IMR-90 (cell line): ENCODE results near the gene HDAC5. TPM values are rescaled to one million over a fixed set of nuclear protein-coding genes. Genes with fewer than 3 reads are reported as not detected.

Source experiments
- ATAC-seq: fragments of 200-7000 bp; cut with Tn5 transposase; 2 replicates; pipeline ENCODE4 v1.9.1; 2020; ENCODE audit warnings: low read depth, mild to moderate bottlenecking, moderate library complexity
- BruUV-seq: library from RNA; stranded (reverse); fragments of 400-500 nt; replicated peaks from 2 replicates; lab custom pipeline; 2021; lab: Mats Ljungman, UMichigan
- CTCF ChIA-PET: fragments of 300-600 bp; formaldehyde crosslinking; extraction: SDS; loops from one replicate; lab custom pipeline; 2021; ENCODE audit warnings: antibody characterized with exemption; lab: Yijun Ruan, JAX
- POLR2A ChIA-PET: fragments of 300-600 bp; sonication (Branson Sonifier 250); formaldehyde crosslinking; loops from one replicate; lab custom pipeline; 2022; ENCODE audit warnings: antibody characterized with exemption; ENCODE audit not compliant: unreplicated experiment; lab: Charles Lee
- DNase-seq: peaks from one replicate; pipeline ENCODE4 v3.0.0; 2013
- H2AFZ ChIP-seq: replicated peaks from 2 replicates; pipeline ENCODE3; 2013; ENCODE audit warnings: low read length, mild to moderate bottlenecking; ENCODE audit not compliant: poor library complexity
- H2AK5ac ChIP-seq: 2 replicates; pipeline ENCODE4 v1.6.1; 2013; ENCODE audit warnings: low read depth, low read length, inconsistent platforms
- H2AK9ac ChIP-seq: replicated peaks from 2 replicates; pipeline ENCODE3; 2013; ENCODE audit warnings: mild to moderate bottlenecking, low read depth, low read length, moderate library complexity; ENCODE audit not compliant: poor library complexity
- H2BK120ac ChIP-seq: 2 replicates; pipeline ENCODE4 v1.6.1; 2013; ENCODE audit warnings: low read depth, low read length, inconsistent platforms
- H2BK15ac ChIP-seq: 3 replicates; pipeline ENCODE4 v1.6.1; 2013; ENCODE audit warnings: low read depth, low read length, inconsistent platforms
- H2BK20ac ChIP-seq: 2 replicates; pipeline ENCODE4 v1.6.1; 2013; ENCODE audit warnings: low read depth, mild to moderate bottlenecking, inconsistent platforms, low read length, moderate library complexity
- H2BK5ac ChIP-seq: 2 replicates; pipeline ENCODE4 v1.6.1; 2013; ENCODE audit warnings: mild to moderate bottlenecking, low read depth, low read length, inconsistent platforms; ENCODE audit not compliant: poor library complexity, severe bottlenecking
- H3K14ac ChIP-seq: replicated peaks from 2 replicates; pipeline ENCODE4 v1.6.1; 2013; ENCODE audit warnings: low read depth, low read length, inconsistent platforms
- H3K18ac ChIP-seq: 2 replicates; pipeline ENCODE4 v1.6.1; 2013; ENCODE audit warnings: low read depth, low read length, control low read depth
- H3K23ac ChIP-seq: 2 replicates; pipeline ENCODE4 v1.6.1; 2013; ENCODE audit warnings: low read depth, low read length, inconsistent platforms
- H3K27ac ChIP-seq: 2 replicates; pipeline ENCODE4 v1.5.1; 2013; ENCODE audit warnings: mild to moderate bottlenecking, control low read depth, low read length; ENCODE audit not compliant: insufficient read depth
- H3K27me3 ChIP-seq: 2 replicates; pipeline ENCODE4 v1.6.1; 2013; ENCODE audit warnings: low read length; ENCODE audit not compliant: control insufficient read depth, insufficient read depth
- H3K36me3 ChIP-seq: 2 replicates; pipeline ENCODE4 v1.6.1; 2013; ENCODE audit warnings: low read length, mixed read lengths; ENCODE audit not compliant: control insufficient read depth, insufficient read depth
- H3K4ac ChIP-seq: 2 replicates; pipeline ENCODE4 v1.6.1; 2013; ENCODE audit warnings: low read depth, low read length, inconsistent platforms
- H3K4me1 ChIP-seq: 2 replicates; pipeline ENCODE4 v1.6.1; 2013; ENCODE audit warnings: low read length, mixed read lengths; ENCODE audit not compliant: control insufficient read depth, insufficient read depth
- H3K4me2 ChIP-seq: 2 replicates; pipeline ENCODE4 v1.6.1; 2013; ENCODE audit warnings: low read depth, mild to moderate bottlenecking, control low read depth, low read length, moderate library complexity
- H3K4me3 ChIP-seq: 2 replicates; pipeline ENCODE4 v1.5.1; 2013; ENCODE audit warnings: low read depth, mild to moderate bottlenecking, control low read depth, low read length, moderate library complexity; ENCODE audit not compliant: insufficient read depth
- H3K56ac ChIP-seq: 2 replicates; pipeline ENCODE4 v1.6.1; 2013; ENCODE audit warnings: low read length, inconsistent platforms; ENCODE audit not compliant: insufficient read depth; ENCODE audit errors: extremely low read depth
- H3K79me1 ChIP-seq, 2 experiments: 2 replicates each; pipeline ENCODE4 v1.6.1; 2013; ENCODE audit warnings: low read length in 2 of 2, inconsistent platforms in 1 of 2, low read depth in 1 of 2
- H3K9ac ChIP-seq: 2 replicates; pipeline ENCODE4 v1.6.1; 2013; ENCODE audit warnings: low read depth, low read length, control low read depth
- H3K9me1 ChIP-seq: 2 replicates; pipeline ENCODE4 v1.6.1; 2013; ENCODE audit warnings: low read length, inconsistent platforms; ENCODE audit not compliant: insufficient read depth
- H3K9me3 ChIP-seq: 2 replicates; pipeline ENCODE4 v1.6.1; 2013; ENCODE audit warnings: low read length; ENCODE audit not compliant: control insufficient read depth, insufficient read depth
- H4K20me1 ChIP-seq: 2 replicates; pipeline ENCODE4 v1.6.1; 2013; ENCODE audit warnings: low read length, inconsistent platforms; ENCODE audit not compliant: insufficient read depth
- H4K5ac ChIP-seq: 2 replicates; pipeline ENCODE4 v1.6.1; 2013; ENCODE audit warnings: mild to moderate bottlenecking, low read depth, low read length, control low read depth
- H4K8ac ChIP-seq, 2 experiments: 2 replicates each; pipeline ENCODE4 v1.6.1; 2013; ENCODE audit warnings: low read depth in 2 of 2, low read length in 2 of 2, control low read depth in 1 of 2, inconsistent platforms in 1 of 2
- H4K91ac ChIP-seq: 2 replicates; pipeline ENCODE4 v1.6.1; 2013; ENCODE audit warnings: low read depth, low read length, inconsistent platforms; ENCODE audit not compliant: insufficient read depth
- CHD1 ChIP-seq: IDR thresholded peaks from 2 replicates; pipeline ENCODE4 v1.6.1; 2012; ENCODE audit warnings: low read depth, low read length, improper control_type of control experiment
- CTCF ChIP-seq: conservative IDR thresholded peaks from 2 replicates; pipeline ENCODE4 v1.5.1; 2012; ENCODE audit warnings: mild to moderate bottlenecking, low read depth, low read length, improper control_type of control experiment
- ELK1 ChIP-seq: fragments of 150-350 bp; IDR thresholded peaks from 2 replicates; pipeline ENCODE4 v1.6.1; 2016; ENCODE audit warnings: low read depth, mild to moderate bottlenecking, low read length, moderate library complexity, borderline replicate concordance
- FOS ChIP-seq: fragments of 150-350 bp; IDR thresholded peaks from 2 replicates; pipeline ENCODE4 v1.6.1; 2016; ENCODE audit warnings: low read depth, low read length
- MAFK ChIP-seq: IDR thresholded peaks from 2 replicates; pipeline ENCODE4 v1.6.1; 2012; ENCODE audit warnings: low read depth, low read length, improper control_type of control experiment
- MXI1 ChIP-seq: IDR thresholded peaks from 2 replicates; pipeline ENCODE4 v1.6.1; 2012; ENCODE audit warnings: low read depth, mild to moderate bottlenecking, low read length, moderate library complexity, borderline replicate concordance
- POLR2A ChIP-seq: IDR thresholded peaks from 2 replicates; pipeline ENCODE4 v1.6.1; 2012; ENCODE audit warnings: mild to moderate bottlenecking, low read depth, low read length
- RAD21 ChIP-seq: IDR thresholded peaks from 2 replicates; pipeline ENCODE4 v1.6.1; 2012; ENCODE audit warnings: low read length, improper control_type of control experiment
- RFX5 ChIP-seq: IDR thresholded peaks from 2 replicates; pipeline ENCODE4 v1.8.0; 2012; ENCODE audit warnings: low read depth, mild to moderate bottlenecking, low read length, moderate library complexity
- USF2 ChIP-seq: fragments of 150-350 bp; IDR thresholded peaks from 2 replicates; pipeline ENCODE4 v1.6.1; 2017; ENCODE audit warnings: mild to moderate bottlenecking, antibody characterized with exemption, low read length, low read depth
- WGBS, 2 experiments: methylation state at CpG; one replicate each; pipeline versions ENCODE4 v1.1.5 to v1.1.7; 2013; ENCODE audit warnings: missing lambda C conversion rate in 2 of 2; ENCODE audit not compliant: insufficient read length in 1 of 2; ENCODE audit errors: extremely low coverage in 2 of 2; 5-methylcytosine and 5-hydroxymethylcytosine counted together
- dilution Hi-C: fragments of 300-500 bp; cut with HindIII; formaldehyde crosslinking; loops from one replicate; pipeline ENCODE4 v1.14.3; 2018; ENCODE audit warnings: low sequenced_read_pairs; ENCODE audit not compliant: unreplicated experiment
- in situ Hi-C: fragments of 300-500 bp; cut with MboI; formaldehyde crosslinking; loops from 3 replicates; pipeline ENCODE4 v1.14.3; 2019; ENCODE audit warnings: low sequenced_read_pairs, inconsistent platforms, mixed read lengths
- intact Hi-C: fragments of 100-400 bp; cut with micrococcal nuclease; formaldehyde crosslinking; loops from 2 replicates; pipeline ENCODE4 v1.10.0; 2022
- polyA plus RNA-seq, 3 experiments: library from polyadenylated mRNA; depleted of rRNA; stranded (reverse); fragments of >200 nt; gene quantifications; 2 replicates each; pipeline ENCODE4 v1.2.3, GENCODE V29; 2012; ENCODE audit warnings: low replicate concordance in 1 of 3
- total RNA-seq: library from RNA; depleted of rRNA; stranded (reverse); fragments of >200 nt; gene quantifications from 2 replicates; pipeline ENCODE4 v1.2.3, GENCODE V29; 2012

HDAC5 gene
- total and polyA plus RNA-seq, 2 of the 4 experiments (the other 2 are of a cell fraction): 47.0 to 61.3 TPM

- no peak overlapping the region for H3K4me2 ChIP-seq
- ATAC-seq (no peak), DNase-seq (no peak)
- peaks cover 14% of the 10 kb centered on the region; the same call in 1 of the 2 replicates for H3K36me3 ChIP-seq
- TF ChIP-seq CHD1: no peak
- TF ChIP-seq POLR2A: no peak
- no peak for TF ChIP-seq MXI1
- TF ChIP-seq FOS: no peak
- no peak for TF ChIP-seq RFX5
- no peak for TF ChIP-seq CTCF
- TF ChIP-seq ELK1: no peak
- no peak for TF ChIP-seq RAD21
- TF ChIP-seq USF2: no peak
- no peak for TF ChIP-seq MAFK
- no peak overlapping the region for H3K4me3 ChIP-seq
- no peak overlapping the region for H3K9ac ChIP-seq
- H2BK20ac ChIP-seq: no peak overlapping the region
- ChIA-PET CTCF (interaction anchor here (0.6 kb wide), 1 partner anchor 107 kb away, joined by 7 read pairs; no protein-coding TSS in a partner anchor), POLR2A (interaction anchor here (0.7 kb wide), 1 partner anchor 656 kb away, joined by 6 read pairs; no protein-coding TSS in a partner anchor)
- no peak overlapping the region for H3K18ac ChIP-seq
- no peaks in the 10 kb centered on the region for H3K9me3 ChIP-seq
- H4K20me1 ChIP-seq: peaks cover 4% of the 10 kb centered on the region
- in situ Hi-C loops (no loop called here), dilution Hi-C loops (no loop called here), intact Hi-C loops (no loop called here)
- no peak overlapping the region for H3K14ac ChIP-seq
- H4K8ac ChIP-seq: no peak overlapping the region
- no peak overlapping the region for H3K56ac ChIP-seq
- H3K4ac ChIP-seq: no peak overlapping the region
- H3K79me1 ChIP-seq: peaks cover 32 to 55% of the 10 kb centered on the region in 2 experiments
- BruUV-seq: no TSS peak
- H3K27me3 ChIP-seq: no peaks in the 10 kb centered on the region
- H3K4me1 ChIP-seq: 0 out of 2 replicates have a peak, but pooled peaks cover 2% of the 10 kb centered on the region
- no peak overlapping the region for H2AK5ac ChIP-seq
- no peak overlapping the region for H4K91ac ChIP-seq
- peak overlapping the region; percentile 84 for H2AK9ac ChIP-seq
- WGBS, 2 experiments: no CpG with 5 or more reads among the region's 4 CpGs
- H3K23ac ChIP-seq: no peak overlapping the region; the same call in 1 of the 2 replicates
- H2BK120ac ChIP-seq: no peak overlapping the region
- H3K27ac ChIP-seq: no peak overlapping the region
- no peak overlapping the region for H2AFZ ChIP-seq
- no peak overlapping the region for H2BK15ac ChIP-seq
- peaks cover 15% of the 10 kb centered on the region; the same call in 1 of the 2 replicates for H3K9me1 ChIP-seq
- H2BK5ac ChIP-seq: no peak overlapping the region
- H4K5ac ChIP-seq: no peak overlapping the region
Observed at GRCh38 chr17:44149750-44150329, 26.4 kb upstream of the HDAC5 start.
